HG02938 (cell line): Measurements from ENCODE around the gene SLC35F2.
A peak's percentile ranks its signal among the peaks of the same experiment; 100 is the strongest.
"Not testable (repeated sequence)": the region's sequence is repeated elsewhere in the genome, so short reads cannot be mapped to it uniquely, and the experiment has no call there.

Experiments used
- ATAC-seq: cut with Tn5 transposase; IDR thresholded peaks from one replicate; pipeline ENCODE4 v1.9.1; 2021; ENCODE audit warnings: mild to moderate bottlenecking, moderate library complexity; ENCODE audit not compliant: unreplicated experiment

The SLC35F2 gene

DNA sequence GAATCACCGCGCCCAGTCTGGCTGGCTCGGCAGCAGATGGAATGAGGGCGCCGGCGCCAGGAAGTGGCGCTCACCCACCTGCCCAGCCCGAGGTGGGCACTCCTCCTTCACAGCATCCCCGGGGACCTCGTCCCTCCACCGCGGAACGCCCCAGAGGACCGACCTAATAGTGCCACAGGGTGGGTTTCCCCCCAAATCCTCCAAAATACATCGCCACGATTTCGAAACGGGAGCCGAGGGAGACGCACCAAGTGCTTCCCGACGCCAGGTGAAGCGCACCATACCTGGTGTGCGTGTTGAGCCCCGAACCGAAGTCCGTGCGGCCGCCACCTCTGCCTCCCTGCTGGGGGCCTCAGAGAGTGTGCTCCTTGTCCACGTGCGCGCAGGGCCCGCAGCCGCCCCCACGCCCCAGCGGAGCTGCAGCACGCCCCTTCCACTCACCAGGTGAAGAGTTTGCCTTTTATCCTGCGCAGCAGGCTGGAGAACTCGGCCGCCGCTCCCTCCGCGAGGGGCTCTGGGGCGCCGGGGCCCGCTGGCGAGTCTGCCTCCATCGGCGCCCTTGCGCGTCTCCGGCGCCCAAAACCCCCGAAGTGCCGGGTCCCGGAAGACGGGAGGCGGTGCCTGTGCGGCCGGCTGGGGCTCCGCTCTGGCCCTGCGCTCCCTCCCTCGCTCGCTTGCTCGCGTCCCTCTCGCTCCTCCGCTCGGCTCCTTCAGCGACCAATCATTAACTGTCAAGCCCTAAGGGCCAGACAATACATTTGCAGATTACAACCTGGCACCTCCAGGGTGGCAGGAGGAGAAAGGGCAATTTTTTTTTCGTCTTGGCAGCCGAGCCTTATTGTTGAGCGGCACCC, at the start of gene SLC35F2:
SLC35F2 (minus strand) TSS at position 571 of the 854 bp plus-strand sequence; CDS start at position 551, 20 bp downstream.
- ATAC-seq, result peak; percentile 83

GRCh38 chr11:107908211-107908610, 49.6 kb upstream of the SLC35F2 start:
- no peak for ATAC-seq

GRCh38 chr11:107898270-107898669, 39.7 kb upstream of the SLC35F2 start:
- ATAC-seq, result peak; percentile 81

DNA sequence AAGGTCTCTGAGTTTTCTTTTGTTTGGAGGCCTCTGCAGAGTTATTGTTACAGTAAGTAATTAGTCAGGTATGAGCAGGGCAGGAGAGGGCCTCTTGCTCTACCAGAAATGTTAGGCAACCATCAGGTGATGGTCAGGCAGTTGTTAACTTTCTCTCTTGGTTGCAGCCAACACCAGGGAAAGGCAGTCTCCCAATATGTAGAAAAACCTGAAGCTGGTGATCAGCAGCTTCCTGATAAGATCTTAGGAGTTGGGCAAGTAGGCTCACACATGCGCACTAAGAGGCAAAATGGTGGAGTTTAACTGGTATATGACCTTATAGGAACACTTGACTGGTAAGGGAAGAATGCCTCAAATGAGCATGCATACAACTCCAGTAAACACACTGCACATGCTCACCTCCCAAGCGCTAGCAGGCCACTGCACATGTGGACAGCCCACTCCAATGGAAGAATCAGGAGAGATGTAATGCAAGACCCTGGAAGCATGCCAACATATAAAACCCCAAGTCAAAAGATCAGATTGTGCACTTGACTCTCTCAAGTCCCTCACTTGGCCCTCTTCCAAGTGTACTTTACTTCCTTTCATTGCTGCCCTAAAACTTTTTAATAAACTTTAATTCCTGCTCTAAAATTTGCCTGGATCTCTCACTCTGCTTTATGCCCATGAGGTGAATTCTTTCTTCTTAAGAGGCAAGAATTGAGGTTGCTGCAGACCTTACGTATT, 23.7 kb upstream of the SLC35F2 start:
- ATAC-seq, result no peak

DNA sequence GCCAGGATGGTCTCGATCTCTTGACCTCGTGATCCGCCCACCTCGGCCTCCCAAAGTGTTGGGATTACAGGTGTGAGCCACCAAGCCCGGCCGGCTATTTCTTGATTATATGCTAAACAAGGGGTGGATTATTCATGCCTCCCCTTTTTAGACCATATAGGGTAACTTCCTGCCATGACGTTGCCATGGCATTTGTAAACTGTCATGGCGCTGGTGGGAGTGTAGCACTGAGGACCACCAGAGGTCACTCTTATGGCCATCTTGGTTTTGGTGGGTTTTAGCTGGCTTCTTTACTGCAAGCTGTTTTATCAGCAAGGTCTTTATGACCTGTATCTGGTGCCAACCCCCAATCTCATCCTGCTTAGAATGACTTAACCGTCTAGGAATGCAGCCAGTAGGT, 22.9 kb upstream of the SLC35F2 start:
- ATAC-seq, result not testable (repeated sequence)

DNA sequence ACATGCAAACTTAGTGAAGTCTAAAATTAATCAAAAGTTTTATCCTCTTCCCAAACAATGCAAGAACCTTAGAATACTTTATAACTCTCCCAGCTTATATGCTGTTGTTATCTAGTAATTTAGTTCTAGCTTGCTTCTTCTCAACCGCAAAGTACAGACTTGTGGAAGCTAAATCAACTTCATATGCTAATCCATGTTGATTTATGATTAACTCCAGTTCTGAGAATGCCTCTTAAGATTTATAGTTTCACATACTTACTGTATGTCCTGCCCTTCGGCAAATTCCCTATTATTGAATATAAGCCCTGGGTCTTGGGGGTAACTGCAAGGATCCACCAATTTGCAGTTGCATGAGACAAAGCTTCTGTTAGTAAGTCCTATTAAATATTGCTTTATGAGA, 17.6 kb upstream of the SLC35F2 start:
- no peak for ATAC-seq

DNA sequence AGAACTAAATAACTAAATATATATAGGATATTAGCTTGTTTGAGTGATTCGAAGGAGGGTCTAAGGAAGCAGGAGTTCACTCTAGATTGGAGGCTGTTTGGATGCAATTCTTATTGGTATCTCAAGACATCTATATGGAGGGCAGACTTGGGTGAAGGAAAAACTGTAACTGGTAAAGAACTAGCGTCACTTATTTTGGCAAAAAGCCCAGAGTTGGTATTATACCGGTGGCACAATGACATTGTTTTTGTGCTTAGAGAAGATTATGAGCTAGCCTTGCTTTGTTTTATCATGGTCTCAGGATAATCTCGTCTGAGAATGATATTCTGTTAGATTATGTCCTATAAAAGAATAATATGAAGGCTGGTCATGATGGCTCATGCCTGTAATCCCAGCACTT, 6.0 kb upstream of the SLC35F2 start:
- no peak for ATAC-seq

GRCh38 chr11:107860688-107861087, 2.1 kb upstream of the SLC35F2 start:
- no peak for ATAC-seq

DNA sequence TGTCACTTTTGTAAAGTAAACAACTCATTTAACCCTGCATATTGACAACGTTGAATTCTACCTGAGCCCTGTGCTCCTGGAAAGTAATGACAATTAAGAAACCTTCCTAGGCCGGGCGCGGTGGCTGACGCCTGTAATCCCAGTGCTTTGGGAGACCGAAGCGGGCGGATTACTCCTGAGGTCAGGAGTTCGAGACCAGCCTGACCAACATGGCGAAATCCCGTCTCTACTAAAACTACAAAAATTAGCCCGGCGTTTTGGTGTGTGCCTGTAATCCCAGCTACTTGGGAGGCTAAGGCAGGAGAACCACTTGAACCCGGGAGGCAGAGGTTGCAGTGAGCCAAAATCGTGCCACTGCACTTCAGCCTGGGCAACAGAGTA, 1.6 kb upstream of the SLC35F2 start:
- ATAC-seq, result not testable (repeated sequence)

GRCh38 chr11:107859459-107860239, 1.1 kb upstream of the SLC35F2 start:
- no peak for ATAC-seq

DNA sequence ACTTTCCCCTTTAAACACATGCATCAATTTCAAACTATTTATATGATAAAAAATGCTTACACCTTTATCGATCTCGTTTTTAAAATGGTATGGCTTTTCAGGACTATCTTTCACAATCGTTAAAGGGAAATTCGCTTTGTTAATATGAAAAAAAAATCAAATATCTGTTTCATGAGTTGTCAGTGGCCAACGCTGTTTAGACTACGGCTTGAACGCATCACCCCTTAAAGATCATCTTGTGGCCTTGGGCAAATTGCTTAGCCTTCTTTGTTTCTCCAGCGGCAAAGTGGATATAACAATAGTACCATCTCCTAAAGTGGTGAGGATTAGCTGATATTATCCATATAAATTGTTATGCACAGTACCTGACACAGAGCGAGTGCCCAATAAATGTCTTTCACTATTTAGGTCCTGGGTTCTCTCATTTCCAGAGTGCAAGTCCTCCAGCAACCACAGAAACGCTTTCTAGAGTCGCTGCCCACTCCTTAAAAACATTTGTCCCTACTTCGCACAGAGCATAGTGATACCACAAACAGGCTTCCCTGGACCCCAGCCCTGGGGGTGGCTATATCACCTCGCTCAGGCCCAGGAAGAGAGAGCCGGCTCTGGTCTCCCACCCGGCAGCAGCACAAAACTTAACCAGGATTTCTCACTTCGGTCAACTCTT, 904 bp downstream of the SLC35F2 start:
- ATAC-seq, result peak; percentile 1

DNA sequence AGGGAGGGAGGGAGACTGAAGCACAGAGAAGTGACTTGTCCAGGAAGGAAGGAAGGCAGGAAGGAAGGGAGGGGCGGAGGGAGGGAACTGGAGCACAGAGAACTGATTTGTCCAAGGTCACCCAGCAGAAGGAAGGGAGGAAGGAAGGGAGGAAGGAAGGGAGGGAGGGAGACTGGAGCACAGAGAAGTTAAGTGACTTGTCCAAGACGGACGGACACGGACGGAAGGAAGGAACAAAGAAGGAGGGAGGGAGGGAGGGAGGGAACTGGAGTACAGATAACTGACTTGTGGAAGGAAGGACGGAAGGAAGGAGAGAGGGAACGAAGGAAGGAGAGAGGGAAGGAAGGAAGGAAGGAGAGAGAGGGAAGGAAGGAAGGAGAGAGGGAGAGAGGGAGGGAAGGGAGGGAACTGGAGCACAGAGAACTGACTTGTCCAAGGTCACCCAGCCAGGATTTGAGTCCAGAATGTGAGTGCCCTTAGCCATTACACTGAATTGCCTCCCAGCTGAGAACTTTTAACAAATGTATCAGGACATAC, 1.5 kb downstream of the SLC35F2 start:
- ATAC-seq, result no peak

DNA sequence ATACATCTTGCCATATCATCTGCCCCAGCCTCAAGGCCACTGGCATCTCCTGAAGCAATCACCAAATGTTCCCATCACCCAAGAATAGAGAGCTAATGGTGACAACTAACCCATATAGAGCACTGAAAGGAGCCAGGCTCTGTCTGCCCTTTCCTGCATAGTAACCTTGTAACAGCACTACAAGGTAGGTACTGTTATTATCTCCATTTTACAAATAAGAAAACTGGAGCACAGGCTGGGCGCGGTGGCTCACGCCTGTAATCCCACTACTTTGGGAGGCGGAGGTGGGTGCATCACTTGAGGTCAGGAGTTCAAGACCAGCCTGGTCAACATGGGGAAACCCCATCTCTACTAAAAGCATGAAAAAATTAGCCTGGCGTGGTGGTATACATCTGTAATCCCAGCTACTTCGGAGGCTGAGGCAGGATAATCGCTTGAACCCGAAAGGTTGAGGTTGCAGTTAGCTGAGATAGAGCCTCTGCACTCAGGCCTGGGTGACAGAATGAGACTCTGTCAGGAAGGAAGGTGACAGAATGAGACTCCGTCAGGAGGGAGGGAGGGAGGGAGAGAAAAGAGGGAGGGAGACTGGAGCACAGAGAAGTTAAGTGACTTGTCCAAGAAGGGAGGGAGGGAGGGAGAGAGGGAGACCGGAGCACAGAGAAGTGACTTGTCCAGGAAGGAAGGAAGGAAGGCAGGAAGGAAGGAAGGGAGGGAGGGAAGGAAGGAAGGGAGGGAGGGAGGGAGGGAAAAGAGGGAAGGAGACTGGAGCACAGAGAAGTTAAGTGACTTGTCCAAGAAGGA, 2.2 kb downstream of the SLC35F2 start:
- ATAC-seq, result no peak

DNA sequence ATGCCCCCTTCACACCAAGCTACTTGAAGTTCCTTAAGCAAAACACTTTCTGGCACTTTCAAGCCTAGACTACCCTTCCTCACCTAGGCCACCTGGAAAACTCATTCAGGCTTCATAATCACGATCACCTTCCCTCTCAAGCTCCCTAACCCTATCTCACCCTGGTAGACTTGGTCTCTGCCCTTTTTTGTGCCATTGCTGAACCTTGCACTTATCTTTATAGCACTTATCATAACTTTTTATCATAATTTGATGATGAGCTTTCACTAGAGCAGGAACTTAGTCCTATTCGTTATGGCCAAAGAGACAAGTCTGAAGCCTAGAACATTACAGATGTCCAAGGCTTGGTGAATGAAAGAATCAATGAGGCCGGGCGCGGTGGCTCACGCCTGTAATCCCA, 5.5 kb downstream of the SLC35F2 start:
- ATAC-seq, result no peak

- no peak for ATAC-seq
Measured at GRCh38 chr11:107851704-107852310, 6.8 kb downstream of the SLC35F2 start.

- ATAC-seq, result no peak
Measured at GRCh38 chr11:107849790-107850189, 8.8 kb downstream of the SLC35F2 start.

DNA sequence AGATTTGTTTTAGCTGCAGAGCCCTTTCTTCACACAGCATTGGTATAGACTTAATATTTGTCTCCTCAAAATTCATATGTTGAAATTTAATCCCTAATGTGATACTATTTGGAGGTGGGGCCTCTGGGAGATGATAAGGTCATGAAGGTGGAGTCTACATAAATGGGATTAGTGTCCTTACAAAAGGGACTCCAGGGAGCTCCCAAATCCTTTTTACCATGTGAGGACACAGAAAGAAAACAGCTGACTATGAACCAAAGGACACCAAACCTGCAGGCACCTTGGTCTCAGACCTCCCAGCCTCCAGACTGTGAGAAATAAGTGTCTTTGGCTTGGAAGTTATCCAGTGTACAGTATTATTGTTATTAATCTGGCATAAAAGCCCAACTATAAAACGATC, 10.2 kb downstream of the SLC35F2 start:
- no peak for ATAC-seq

DNA sequence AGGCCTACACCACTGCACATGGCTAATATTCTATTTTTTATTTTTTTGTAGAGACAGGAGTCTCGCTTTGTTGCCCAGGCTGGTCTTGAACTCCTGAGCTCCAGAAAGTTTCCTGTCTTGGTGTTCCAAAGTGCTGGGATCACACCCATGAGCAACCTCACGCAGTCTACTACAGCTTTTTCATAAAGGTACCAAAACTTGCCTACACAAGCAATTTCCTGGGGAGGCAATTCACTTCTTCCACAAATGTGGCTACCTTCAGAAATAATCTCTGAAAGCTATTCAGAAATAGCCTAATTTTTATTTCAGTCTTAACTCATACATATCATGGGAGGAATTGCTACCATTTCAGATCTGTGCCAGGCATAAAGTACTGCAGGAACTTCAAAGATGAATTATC, 11.4 kb downstream of the SLC35F2 start:
- ATAC-seq, result no peak

DNA sequence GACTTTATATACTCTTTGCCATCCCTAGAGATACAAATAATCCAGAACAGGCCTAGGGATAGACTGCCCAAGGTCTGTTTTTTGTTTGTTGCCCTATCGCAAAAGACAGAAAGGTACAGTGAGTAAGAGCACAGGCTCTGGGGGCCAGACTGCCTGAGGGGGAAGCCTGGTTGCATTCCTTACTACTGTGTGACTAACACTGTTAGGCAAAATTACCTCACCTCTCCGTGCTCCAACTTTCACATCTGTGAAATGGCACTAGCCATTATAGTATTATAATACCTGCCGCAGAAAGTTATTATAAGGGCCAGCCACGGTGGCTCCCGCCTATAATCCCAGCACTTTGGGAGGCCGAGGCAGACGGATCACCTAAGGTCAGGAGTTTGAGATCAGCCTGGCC, 14.5 kb downstream of the SLC35F2 start:
- no peak for ATAC-seq
